ENCODE data around the gene METTL21C.

Gene METTL21C

DNA sequence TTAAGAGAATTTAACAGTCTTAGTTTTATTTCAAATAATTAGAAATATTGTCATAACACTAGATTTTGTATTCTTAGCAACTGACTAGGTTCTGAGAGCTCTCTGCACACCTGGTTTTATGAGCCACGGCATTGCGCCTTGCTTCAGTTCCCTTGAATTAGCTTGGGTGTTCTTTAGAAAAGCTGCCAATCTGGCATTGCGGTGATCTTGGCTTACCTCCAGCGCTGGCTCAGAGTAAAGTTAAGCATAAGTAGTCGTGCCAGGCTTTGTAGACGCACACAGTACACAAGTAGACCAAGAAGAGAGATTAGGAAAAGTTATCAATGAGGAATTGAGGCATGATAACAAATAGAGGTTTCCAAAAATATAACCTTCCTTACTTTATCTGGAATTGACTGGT lies 52.4 kb downstream of the METTL21C start:
- no peaks in the 10 kb centered on the region for H3K4me1 ChIP-seq (ENCODE audit: control insufficient read depth, insufficient read depth, low read length)
- H3K27ac ChIP-seq (ENCODE audit: extremely low read depth, low read depth, low read length): no peak overlapping the region
- CTCF ChIA-PET: no interaction called here
- H3K36me3 ChIP-seq (ENCODE audit: control insufficient read depth in 2 of 2, insufficient read depth in 1 of 2, low read length in 2 of 2): peaks cover 14 to 81% of the 10 kb centered on the region in 2 experiments
- POLR2A ChIA-PET: interaction anchor here (0.6 kb wide), 1 partner anchor 54 kb away, joined by 3 read pairs; no protein-coding TSS in a partner anchor
- no peaks in the 10 kb centered on the region for H3K9me3 ChIP-seq (ENCODE audit: control insufficient read depth, insufficient read depth, low read depth, low read length)
- TF ChIP-seq ZNF366 (tag by site-specific recombination; conservative IDR thresholded peaks at IDR 0.05) (no peak), OSR2 (tag by site-specific recombination; IDR thresholded peaks at IDR 0.05) (no peak), ZNF2 (tag by site-specific recombination; IDR thresholded peaks at IDR 0.05) (no peak), ZNF664 (tag by site-specific recombination; IDR thresholded peaks at IDR 0.05) (no peak), KLF8 (tag by site-specific recombination; IDR thresholded peaks at IDR 0.05) (no peak), ZNF175 (tag by site-specific recombination; IDR thresholded peaks at IDR 0.05) (no peak), TRIM28 (IDR thresholded peaks at IDR 0.05; ENCODE audit: borderline replicate concordance, low read length) (no peak)
- TF ChIP-seq, protein P1, sequence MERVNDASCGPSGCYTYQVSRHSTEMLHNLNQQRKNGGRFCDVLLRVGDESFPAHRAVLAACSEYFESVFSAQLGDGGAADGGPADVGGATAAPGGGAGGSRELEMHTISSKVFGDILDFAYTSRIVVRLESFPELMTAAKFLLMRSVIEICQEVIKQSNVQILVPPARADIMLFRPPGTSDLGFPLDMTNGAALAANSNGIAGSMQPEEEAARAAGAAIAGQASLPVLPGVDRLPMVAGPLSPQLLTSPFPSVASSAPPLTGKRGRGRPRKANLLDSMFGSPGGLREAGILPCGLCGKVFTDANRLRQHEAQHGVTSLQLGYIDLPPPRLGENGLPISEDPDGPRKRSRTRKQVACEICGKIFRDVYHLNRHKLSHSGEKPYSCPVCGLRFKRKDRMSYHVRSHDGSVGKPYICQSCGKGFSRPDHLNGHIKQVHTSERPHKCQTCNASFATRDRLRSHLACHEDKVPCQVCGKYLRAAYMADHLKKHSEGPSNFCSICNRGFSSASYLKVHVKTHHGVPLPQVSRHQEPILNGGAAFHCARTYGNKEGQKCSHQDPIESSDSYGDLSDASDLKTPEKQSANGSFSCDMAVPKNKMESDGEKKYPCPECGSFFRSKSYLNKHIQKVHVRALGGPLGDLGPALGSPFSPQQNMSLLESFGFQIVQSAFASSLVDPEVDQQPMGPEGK (tag by site-specific recombination; IDR thresholded peaks at IDR 0.05): no peak
- TF ChIP-seq, protein P2, sequence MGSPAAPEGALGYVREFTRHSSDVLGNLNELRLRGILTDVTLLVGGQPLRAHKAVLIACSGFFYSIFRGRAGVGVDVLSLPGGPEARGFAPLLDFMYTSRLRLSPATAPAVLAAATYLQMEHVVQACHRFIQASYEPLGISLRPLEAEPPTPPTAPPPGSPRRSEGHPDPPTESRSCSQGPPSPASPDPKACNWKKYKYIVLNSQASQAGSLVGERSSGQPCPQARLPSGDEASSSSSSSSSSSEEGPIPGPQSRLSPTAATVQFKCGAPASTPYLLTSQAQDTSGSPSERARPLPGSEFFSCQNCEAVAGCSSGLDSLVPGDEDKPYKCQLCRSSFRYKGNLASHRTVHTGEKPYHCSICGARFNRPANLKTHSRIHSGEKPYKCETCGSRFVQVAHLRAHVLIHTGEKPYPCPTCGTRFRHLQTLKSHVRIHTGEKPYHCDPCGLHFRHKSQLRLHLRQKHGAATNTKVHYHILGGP (tag by site-specific recombination; IDR thresholded peaks at IDR 0.05): no peak
- no peak overlapping the region for H3K4me3 ChIP-seq (ENCODE audit: low read depth, low read length)

DNA sequence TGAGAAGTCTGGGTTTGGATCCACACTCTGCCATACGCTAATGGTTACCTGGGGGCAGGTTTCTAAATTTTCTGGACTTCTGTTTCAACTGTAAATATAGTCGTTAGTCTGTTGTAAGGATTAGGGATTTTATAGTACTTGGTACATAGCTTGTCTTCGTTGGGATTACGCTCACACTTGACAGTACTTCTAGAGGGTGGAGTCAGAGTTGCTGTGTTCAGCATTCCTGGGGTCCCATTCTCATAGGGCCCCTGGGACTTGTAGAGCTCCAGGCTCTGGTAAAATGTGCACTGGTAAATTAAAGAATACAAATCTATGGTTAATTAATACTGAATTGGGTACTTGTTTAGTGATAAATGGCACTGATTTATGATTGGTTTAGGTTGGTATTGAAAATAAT lies 52.8 kb downstream of the METTL21C start:
- Histone ChIP-seq H3K9me3 (ENCODE audit: control insufficient read depth, insufficient read depth, low read depth, low read length) (no peaks in the 10 kb centered on the region), H3K36me3 (ENCODE audit: control insufficient read depth in 2 of 2, insufficient read depth in 1 of 2, low read length in 2 of 2) (peaks cover 14 to 81% of the 10 kb centered on the region in 2 experiments), H3K4me3 (ENCODE audit: low read depth, low read length) (no peak overlapping the region), H3K27ac (ENCODE audit: extremely low read depth, low read depth, low read length) (no peak overlapping the region), H3K4me1 (ENCODE audit: control insufficient read depth, insufficient read depth, low read length) (no peaks in the 10 kb centered on the region)
- TF ChIP-seq ZNF184 (tag by site-specific recombination; IDR thresholded peaks at IDR 0.05): no peak
- TF ChIP-seq ZFP3 (tag by site-specific recombination; IDR thresholded peaks at IDR 0.05; ENCODE audit: low read depth): no peak
- TF ChIP-seq TCF7L2 (IDR thresholded peaks at IDR 0.05; ENCODE audit: borderline replicate concordance, low read depth, low read length): no peak
- CTCF ChIA-PET: no interaction called here
- POLR2A ChIA-PET: interaction anchor here (0.6 kb wide), 1 partner anchor 54 kb away, joined by 3 read pairs; no protein-coding TSS in a partner anchor

DNA sequence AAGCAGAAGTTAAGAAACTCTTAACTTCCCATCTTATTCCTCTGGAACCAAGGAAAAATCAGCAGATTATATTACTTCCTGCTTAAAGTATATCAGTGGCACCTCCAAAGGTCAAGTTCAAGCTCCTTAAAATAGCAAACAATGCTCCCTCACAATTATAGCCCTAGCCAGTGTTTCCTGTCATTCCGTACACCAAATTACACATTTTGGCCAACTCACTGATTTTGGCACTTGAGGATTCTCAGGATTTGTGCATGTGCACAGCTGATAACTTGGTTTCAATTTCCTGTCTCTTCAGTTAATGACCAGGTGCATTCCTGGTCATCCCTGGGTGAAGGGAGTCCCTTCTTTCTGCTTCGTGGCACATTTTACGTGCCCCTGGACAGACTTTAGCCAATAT lies 56.1 kb downstream of the METTL21C start:
- ChIA-PET POLR2A (no interaction called here), CTCF (interaction anchor here (0.7 kb wide), 1 partner anchor 424 kb away, joined by 3 read pairs; no protein-coding TSS in a partner anchor)
- Histone ChIP-seq H3K9me3 (ENCODE audit: control insufficient read depth, insufficient read depth, low read depth, low read length) (no peaks in the 10 kb centered on the region), H3K27ac (ENCODE audit: extremely low read depth, low read depth, low read length) (no peak overlapping the region), H3K4me3 (ENCODE audit: low read depth, low read length) (no peak overlapping the region), H3K36me3 (ENCODE audit: control insufficient read depth in 2 of 2, insufficient read depth in 1 of 2, low read length in 2 of 2) (peaks cover 10 to 89% of the 10 kb centered on the region in 2 experiments), H3K4me1 (ENCODE audit: control insufficient read depth, insufficient read depth, low read length) (no peaks in the 10 kb centered on the region)
- TF ChIP-seq ZNF629 (tag by site-specific recombination; IDR thresholded peaks at IDR 0.05) (no peak), ZBTB8A (tag by site-specific recombination; IDR thresholded peaks at IDR 0.05) (no peak), YY2 (tag by site-specific recombination; IDR thresholded peaks at IDR 0.05) (no peak), FEZF1 (tag by site-specific recombination; IDR thresholded peaks at IDR 0.05) (no peak), ZNF677 (tag by site-specific recombination; IDR thresholded peaks at IDR 0.05) (no peak), ZNF664 (tag by site-specific recombination; IDR thresholded peaks at IDR 0.05) (no peak)
- TF ChIP-seq, protein P3, sequence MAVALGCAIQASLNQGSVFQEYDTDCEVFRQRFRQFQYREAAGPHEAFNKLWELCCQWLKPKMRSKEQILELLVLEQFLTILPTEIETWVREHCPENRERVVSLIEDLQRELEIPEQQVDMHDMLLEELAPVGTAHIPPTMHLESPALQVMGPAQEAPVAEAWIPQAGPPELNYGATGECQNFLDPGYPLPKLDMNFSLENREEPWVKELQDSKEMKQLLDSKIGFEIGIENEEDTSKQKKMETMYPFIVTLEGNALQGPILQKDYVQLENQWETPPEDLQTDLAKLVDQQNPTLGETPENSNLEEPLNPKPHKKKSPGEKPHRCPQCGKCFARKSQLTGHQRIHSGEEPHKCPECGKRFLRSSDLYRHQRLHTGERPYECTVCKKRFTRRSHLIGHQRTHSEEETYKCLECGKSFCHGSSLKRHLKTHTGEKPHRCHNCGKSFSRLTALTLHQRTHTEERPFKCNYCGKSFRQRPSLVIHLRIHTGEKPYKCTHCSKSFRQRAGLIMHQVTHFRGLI (tag by site-specific recombination; IDR thresholded peaks at IDR 0.05): no peak
- TF ChIP-seq, protein P1 (tag by site-specific recombination; IDR thresholded peaks at IDR 0.05): no peak
- TF ChIP-seq, protein P4, sequence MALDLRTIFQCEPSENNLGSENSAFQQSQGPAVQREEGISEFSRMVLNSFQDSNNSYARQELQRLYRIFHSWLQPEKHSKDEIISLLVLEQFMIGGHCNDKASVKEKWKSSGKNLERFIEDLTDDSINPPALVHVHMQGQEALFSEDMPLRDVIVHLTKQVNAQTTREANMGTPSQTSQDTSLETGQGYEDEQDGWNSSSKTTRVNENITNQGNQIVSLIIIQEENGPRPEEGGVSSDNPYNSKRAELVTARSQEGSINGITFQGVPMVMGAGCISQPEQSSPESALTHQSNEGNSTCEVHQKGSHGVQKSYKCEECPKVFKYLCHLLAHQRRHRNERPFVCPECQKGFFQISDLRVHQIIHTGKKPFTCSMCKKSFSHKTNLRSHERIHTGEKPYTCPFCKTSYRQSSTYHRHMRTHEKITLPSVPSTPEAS (tag by site-specific recombination; IDR thresholded peaks at IDR 0.05): no peak

Measured in HEK293 (cell line).